Thoracic aorta (tissue), 2 donors: ENCODE results near the gene UBE2D2. TPM values are rescaled to one million over a fixed set of nuclear protein-coding genes. Genes with fewer than 3 reads are reported as not detected.
A peak's percentile ranks its signal among the peaks of the same experiment; 100 is the strongest.

ENCODE experiments used
- ATAC-seq: fragments of 150-250 bp; one replicate; pipeline ENCODE4 v1.8.0; 2017; ENCODE audit warnings: low read depth; ENCODE audit not compliant: insufficient number of reproducible peaks, low FRiP score
- DNase-seq: peaks from one replicate; pipeline ENCODE4 v3.0.0-alpha.2; 2020; ENCODE audit warnings: low spot score
- H3K27ac ChIP-seq, 2 donors: fragments of 200-600 bp; sonication (generic); 1 replicate in 1 of 2; 2 replicates in 1 of 2; pipeline ENCODE4 v1.5.1; 2016; ENCODE audit warnings: mild to moderate bottlenecking in 2 of 2, moderate library complexity in 2 of 2
- H3K27me3 ChIP-seq: fragments of 200-600 bp; sonication (generic); replicated peaks from 2 replicates; pipeline ENCODE4 v1.6.0; 2016; ENCODE audit warnings: mild to moderate bottlenecking; ENCODE audit not compliant: insufficient read depth
- H3K36me3 ChIP-seq: fragments of 200-600 bp; sonication (generic); one replicate; pipeline ENCODE4 v1.5.1; 2016
- H3K4me1 ChIP-seq, 2 donors: fragments of 200-600 bp; sonication (generic); 1 replicate in 1 of 2; 2 replicates in 1 of 2; pipeline versions ENCODE4 v1.5.1 to v1.6.0; 2016; ENCODE audit warnings: low read depth in 2 of 2, mild to moderate bottlenecking in 1 of 2; ENCODE audit not compliant: control insufficient read depth in 1 of 2
- H3K4me3 ChIP-seq: fragments of 200-600 bp; sonication (generic); 2 replicates; pipeline ENCODE4 v1.5.1; 2016; ENCODE audit warnings: mild to moderate bottlenecking
- H3K9me3 ChIP-seq: fragments of 200-600 bp; sonication (generic); 2 replicates; pipeline ENCODE4 v1.5.1; 2016
- total RNA-seq, 2 donors: library from RNA; depleted of rRNA; stranded (reverse); fragments of >200 nt; gene quantifications; one replicate each; pipeline versions ENCODE4 v1.1.0 to v1.2.3, GENCODE V29; 2016
- TF ChIP-seq, protein P1 (sequence below): fragments of 200-600 bp; sonication (generic); IDR thresholded peaks from one replicate; pipeline ENCODE4 v1.5.1; 2019; ENCODE audit warnings: antibody characterized with exemption

UBE2D2 gene
- total RNA-seq, 2 donors from 2014 or later, result 51.9 to 66.7 TPM

DNA sequence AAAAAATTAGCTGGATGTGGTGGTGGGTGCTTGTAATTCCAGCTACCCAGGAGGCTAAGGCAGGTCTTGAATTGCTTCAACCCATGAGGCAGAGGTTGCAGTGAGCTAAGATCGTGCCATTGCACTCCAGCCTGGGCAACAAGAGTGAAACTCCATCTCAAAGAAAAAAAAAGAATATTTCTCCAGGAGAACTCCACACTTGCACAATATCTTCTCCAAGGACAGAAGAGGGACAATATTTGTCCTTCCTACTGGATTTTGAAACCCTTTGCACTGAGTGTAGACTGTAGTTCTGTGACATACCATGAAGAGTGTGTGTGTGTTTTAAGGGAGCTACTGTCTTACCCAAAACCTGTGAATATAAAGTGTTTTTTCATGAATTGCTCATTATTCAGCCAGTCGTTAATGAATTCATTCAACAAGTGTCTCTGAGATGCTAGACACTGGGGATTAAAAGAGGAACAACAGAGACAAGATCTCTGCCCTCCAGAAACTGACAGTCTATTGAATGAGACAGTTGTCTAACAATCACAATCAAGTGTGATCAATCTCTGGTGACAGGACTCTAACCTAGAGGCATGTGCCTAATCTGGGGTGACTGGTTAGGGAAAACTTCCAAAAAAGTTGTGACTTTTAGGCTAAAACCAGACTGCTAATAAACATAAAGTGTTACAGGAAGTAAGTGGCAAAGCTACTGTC, 9.8 kb upstream of the UBE2D2 start:
- H3K27ac ChIP-seq, result no peak overlapping the region
- H3K4me3 ChIP-seq, result no peak overlapping the region
- no peaks in the 10 kb centered on the region for H3K27me3 ChIP-seq
- no peaks in the 10 kb centered on the region for H3K36me3 ChIP-seq
- DNase-seq (no peak), ATAC-seq (no peak)
- no peaks in the 10 kb centered on the region for H3K9me3 ChIP-seq
- no peaks in the 10 kb centered on the region for H3K4me1 ChIP-seq
- TF ChIP-seq, protein P1, sequence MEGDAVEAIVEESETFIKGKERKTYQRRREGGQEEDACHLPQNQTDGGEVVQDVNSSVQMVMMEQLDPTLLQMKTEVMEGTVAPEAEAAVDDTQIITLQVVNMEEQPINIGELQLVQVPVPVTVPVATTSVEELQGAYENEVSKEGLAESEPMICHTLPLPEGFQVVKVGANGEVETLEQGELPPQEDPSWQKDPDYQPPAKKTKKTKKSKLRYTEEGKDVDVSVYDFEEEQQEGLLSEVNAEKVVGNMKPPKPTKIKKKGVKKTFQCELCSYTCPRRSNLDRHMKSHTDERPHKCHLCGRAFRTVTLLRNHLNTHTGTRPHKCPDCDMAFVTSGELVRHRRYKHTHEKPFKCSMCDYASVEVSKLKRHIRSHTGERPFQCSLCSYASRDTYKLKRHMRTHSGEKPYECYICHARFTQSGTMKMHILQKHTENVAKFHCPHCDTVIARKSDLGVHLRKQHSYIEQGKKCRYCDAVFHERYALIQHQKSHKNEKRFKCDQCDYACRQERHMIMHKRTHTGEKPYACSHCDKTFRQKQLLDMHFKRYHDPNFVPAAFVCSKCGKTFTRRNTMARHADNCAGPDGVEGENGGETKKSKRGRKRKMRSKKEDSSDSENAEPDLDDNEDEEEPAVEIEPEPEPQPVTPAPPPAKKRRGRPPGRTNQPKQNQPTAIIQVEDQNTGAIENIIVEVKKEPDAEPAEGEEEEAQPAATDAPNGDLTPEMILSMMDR, result no peak

DNA sequence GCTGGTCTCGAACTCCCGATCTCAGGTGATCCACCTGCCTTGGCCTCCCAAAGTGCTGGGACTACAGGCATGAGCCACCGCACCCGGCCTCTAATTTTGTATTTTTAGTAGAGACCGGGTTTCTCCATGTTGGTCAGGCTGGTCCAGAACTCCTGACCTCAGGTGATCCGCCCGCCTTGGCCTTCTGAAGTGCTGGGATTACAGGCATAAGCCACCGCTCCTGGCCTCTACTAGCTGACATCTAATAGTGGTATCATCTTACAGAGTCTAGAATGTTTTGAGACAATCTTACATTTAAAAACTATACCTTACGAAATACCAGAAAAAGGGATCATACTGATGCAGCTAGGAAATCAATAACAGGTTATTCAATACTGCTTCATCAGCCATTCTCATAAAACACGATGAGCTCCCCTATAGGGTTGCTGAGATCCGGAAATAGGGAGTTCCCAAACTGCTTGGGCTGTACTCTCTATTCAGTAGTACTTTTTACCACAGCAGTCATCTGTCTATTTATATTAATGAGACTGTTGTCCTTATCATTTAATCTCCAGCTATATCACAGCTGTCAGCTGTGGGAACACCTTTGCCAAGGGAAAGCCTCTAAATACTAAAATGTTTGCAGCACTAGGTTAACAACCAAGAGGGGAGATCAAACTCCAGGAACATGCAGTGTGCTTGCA, 8.1 kb upstream of the UBE2D2 start:
- Histone ChIP-seq H3K9me3 (no peaks in the 10 kb centered on the region), H3K4me1 (no peaks in the 10 kb centered on the region), H3K27ac (no peak overlapping the region), H3K4me3 (no peak overlapping the region), H3K36me3 (no peaks in the 10 kb centered on the region), H3K27me3 (no peaks in the 10 kb centered on the region)
- TF ChIP-seq, protein P1, result no peak
- no peak for DNase-seq
- ATAC-seq, result no peak

DNA sequence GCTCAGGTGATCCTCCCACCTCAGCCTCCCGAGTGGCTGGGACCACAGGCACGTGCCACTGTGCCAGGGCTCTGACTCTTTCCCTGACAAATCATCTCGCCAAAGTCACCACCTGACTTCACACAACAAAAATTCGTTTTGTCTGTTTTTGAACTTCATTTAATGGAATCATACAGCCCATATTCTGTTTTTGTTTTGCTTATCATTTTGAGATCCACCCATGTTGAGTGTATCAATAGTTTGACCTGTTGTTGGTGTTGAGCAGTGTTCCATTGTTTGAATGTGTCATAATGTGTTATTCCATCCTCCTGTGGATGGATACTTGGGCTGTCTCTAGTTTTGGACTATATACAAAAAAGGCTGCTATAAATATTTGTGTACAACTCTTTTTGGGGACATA, 6.9 kb upstream of the UBE2D2 start:
- DNase-seq (no peak), ATAC-seq (no peak)
- no peaks in the 10 kb centered on the region for H3K4me1 ChIP-seq
- TF ChIP-seq, protein P1, result no peak
- no peaks in the 10 kb centered on the region for H3K36me3 ChIP-seq
- no peaks in the 10 kb centered on the region for H3K9me3 ChIP-seq
- H3K27me3 ChIP-seq, result no peaks in the 10 kb centered on the region
- H3K27ac ChIP-seq, result no peak overlapping the region
- H3K4me3 ChIP-seq, result no peak overlapping the region

DNA sequence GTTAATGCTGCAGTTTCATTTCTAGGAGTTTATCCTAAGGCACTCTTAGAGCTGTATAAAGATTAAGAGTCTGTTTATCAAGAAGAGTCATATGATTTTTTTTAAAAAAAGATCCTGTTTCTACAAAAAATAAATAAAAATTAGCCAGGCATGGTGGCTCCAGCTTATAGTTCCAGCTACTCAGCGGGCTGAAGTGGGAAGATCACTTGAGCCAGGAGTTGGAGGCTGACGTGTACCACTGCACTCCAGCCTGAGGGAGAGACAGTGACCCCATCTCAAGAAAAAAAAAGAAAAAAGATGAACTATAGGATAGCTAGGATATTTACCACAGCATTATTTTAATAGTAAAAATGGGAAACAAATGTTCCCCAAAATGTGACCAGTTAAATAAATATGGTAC, 3.3 kb upstream of the UBE2D2 start:
- TF ChIP-seq, protein P1, result no peak
- no peak overlapping the region for H3K27ac ChIP-seq
- no peak overlapping the region for H3K4me3 ChIP-seq
- no peak for DNase-seq
- no peaks in the 10 kb centered on the region for H3K9me3 ChIP-seq
- ATAC-seq, result no peak
- peaks cover 2 to 14% of the 10 kb centered on the region in 2 donors for H3K4me1 ChIP-seq
- H3K36me3 ChIP-seq, result no peaks in the 10 kb centered on the region
- H3K27me3 ChIP-seq, result no peaks in the 10 kb centered on the region

DNA sequence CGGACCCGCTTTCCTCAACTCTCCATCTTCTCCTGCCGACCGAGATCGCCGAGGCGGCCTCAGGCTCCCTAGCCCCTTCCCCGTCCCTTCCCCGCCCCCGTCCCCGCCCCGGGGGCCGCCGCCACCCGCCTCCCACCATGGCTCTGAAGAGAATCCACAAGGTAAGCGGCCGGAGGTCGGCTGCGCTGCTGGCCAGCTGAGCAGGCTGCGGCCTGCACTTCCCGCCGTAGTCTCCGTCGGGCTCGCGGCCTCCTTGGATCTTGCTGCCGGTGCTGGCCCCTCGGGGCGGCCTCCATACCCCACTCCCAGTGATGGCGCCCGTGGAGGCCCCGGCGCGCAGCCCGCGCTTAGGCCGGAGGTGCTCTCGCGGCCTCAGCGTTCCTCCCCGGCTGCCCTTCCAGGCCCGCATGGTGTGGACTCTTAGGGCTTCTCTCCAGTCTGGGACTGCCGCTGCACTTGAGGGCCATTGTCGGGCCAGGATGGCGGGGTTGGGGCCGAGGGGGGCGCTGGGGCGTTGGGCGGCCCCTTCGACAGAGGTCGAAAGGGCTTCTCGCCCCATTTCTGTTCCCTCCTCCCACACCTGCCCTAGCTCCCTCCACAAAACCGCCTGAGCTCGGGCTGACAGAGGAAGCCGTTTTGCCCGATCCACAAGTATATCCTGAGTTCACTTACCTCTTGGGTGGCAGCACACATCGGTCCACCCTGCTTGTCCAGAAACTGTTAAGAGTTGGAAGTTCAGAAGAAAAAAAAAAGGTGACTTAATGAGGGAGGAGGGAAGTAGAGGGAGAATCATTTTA, 714 bp downstream of the UBE2D2 start:
- DNase-seq, result peak; percentile 4
- no peaks in the 10 kb centered on the region for H3K9me3 ChIP-seq
- TF ChIP-seq, protein P1, result no peak
- no peaks in the 10 kb centered on the region for H3K27me3 ChIP-seq
- peak overlapping the region; percentile 80 for H3K4me3 ChIP-seq
- peak; percentile 41 for ATAC-seq
- peak overlapping the region; percentile 90 for H3K27ac ChIP-seq
- H3K36me3 ChIP-seq, result no peaks in the 10 kb centered on the region
- peaks cover 31 to 55% of the 10 kb centered on the region in 2 donors for H3K4me1 ChIP-seq
